Measurements from ENCODE around the gene RCAN2.

GRCh38 chr6:46327779-46328178 lies 163.5 kb downstream of the RCAN2 start:
- TF ChIP-seq CTCF (IDR thresholded peaks at IDR 0.05): no peak
- TF ChIP-seq POLR2A (IDR thresholded peaks at IDR 0.05): no peak

Measured in heart left ventricle (tissue), 13 donors.